HepG2 (cell line): ENCODE data around the gene SNX18. TPM values are rescaled to one million over a fixed set of nuclear protein-coding genes. Genes with fewer than 3 reads are reported as not detected.

Experiments used
- ATAC-seq: fragments of 200-7000 bp; cut with Tn5 transposase; 3 replicates; pipeline ENCODE4 v1.9.1; 2020; ENCODE audit warnings: mild to moderate bottlenecking, moderate library complexity
- BruUV-seq: library from RNA; stranded (reverse); fragments of 400-500 nt; replicated peaks from 2 replicates; lab custom pipeline; 2021; lab: Mats Ljungman, UMichigan
- CTCF ChIA-PET: fragments of 300-600 bp; formaldehyde crosslinking; extraction: SDS; loops from one replicate; lab custom pipeline; 2021; ENCODE audit warnings: low total read pairs, inconsistent platforms, low intra/inter-chr PET ratio; lab: Yijun Ruan, JAX
- POLR2A ChIA-PET: fragments of 350-600 bp; sonication (Branson Sonifier 250); formaldehyde crosslinking; loops from one replicate; lab custom pipeline; 2020; ENCODE audit warnings: antibody characterized with exemption, inconsistent platforms; lab: Yijun Ruan, JAX
- DNase-seq: peaks from one replicate; pipeline ENCODE4 v3.0.0-alpha.2; 2015; ENCODE audit warnings: low spot score
- FAIRE-seq: peaks from 3 replicates; lab custom pipeline; 2011; peaks lifted over from hg19 to GRCh38; lab: Jason Lieb, UNC
- H2AFZ ChIP-seq: one replicate; pipeline ENCODE4 v1.6.1; 2011; ENCODE audit warnings: low read length, inconsistent platforms
- H3K27ac ChIP-seq: fragments of 300-600 bp; 3 replicates; pipeline ENCODE4 v1.8.0; 2011; ENCODE audit warnings: mixed run types, mild to moderate bottlenecking, mixed read lengths, low read length, inconsistent platforms; ENCODE audit not compliant: insufficient read depth; ENCODE audit errors: extremely low read length
- H3K27me3 ChIP-seq, 2 experiments: fragments of 200-600 bp in 1 of 2; 2 replicates in 1 of 2; 3 replicates in 1 of 2; pipeline versions ENCODE4 v1.6.0 to v1.8.0; 2011; ENCODE audit warnings: low read length in 2 of 2, mild to moderate bottlenecking in 2 of 2, moderate library complexity in 2 of 2, inconsistent platforms in 1 of 2; ENCODE audit not compliant: insufficient read depth in 2 of 2, control insufficient read depth in 1 of 2
- H3K36me3 ChIP-seq, 2 experiments: fragments of 200-600 bp in 1 of 2; replicated peaks in 1 of 2; 2 replicates in 1 of 2; 3 replicates in 1 of 2; pipeline versions ENCODE4 v1.5.1 to v1.8.0; 2011; ENCODE audit warnings: low read length in 2 of 2, inconsistent platforms in 1 of 2; ENCODE audit not compliant: insufficient read depth in 2 of 2, control insufficient read depth in 1 of 2
- H3K4me1 ChIP-seq: 2 replicates; pipeline ENCODE4 v1.5.1; 2012; ENCODE audit warnings: low read length, inconsistent platforms; ENCODE audit not compliant: insufficient read depth
- H3K4me2 ChIP-seq: 2 replicates; pipeline ENCODE4 v1.6.0; 2011; ENCODE audit warnings: low read depth, low read length, inconsistent platforms
- H3K4me3 ChIP-seq, 3 experiments: fragments of 200-600 bp in 1 of 3; sonication (generic), shearing (Covaris generic) in 1 of 3; replicated peaks in 1 of 3; 2 replicates each; pipeline ENCODE4 v1.5.1; 2011 to 2016; ENCODE audit warnings: low read length in 3 of 3, inconsistent platforms in 2 of 3, low read depth in 2 of 3, mild to moderate bottlenecking in 2 of 3, control low read depth in 1 of 3, mixed read lengths in 1 of 3; ENCODE audit not compliant: insufficient read depth in 1 of 3
- H3K79me2 ChIP-seq: one replicate; pipeline ENCODE4 v1.6.1; 2011; ENCODE audit warnings: low read length, inconsistent platforms; ENCODE audit not compliant: insufficient read depth
- H3K9ac ChIP-seq: 2 replicates; pipeline ENCODE4 v1.6.0; 2011; ENCODE audit warnings: mild to moderate bottlenecking, low read depth, low read length, inconsistent platforms; ENCODE audit not compliant: insufficient read depth
- H3K9me3 ChIP-seq: 2 replicates; pipeline ENCODE4 v1.5.1; 2012; ENCODE audit warnings: mild to moderate bottlenecking, low read length
- H4K20me1 ChIP-seq: 2 replicates; pipeline ENCODE4 v1.6.0; 2011; ENCODE audit warnings: inconsistent platforms, mild to moderate bottlenecking, low read length, moderate library complexity; ENCODE audit not compliant: insufficient read depth
- ATF4 ChIP-seq, 2 experiments: fragments of 450-650 bp in 1 of 2; sonication (generic) in 1 of 2; formaldehyde crosslinking; IDR thresholded peaks; 2 replicates each; pipeline versions ENCODE4 v1.5.0 to v1.8.0; 2020 to 2022; ENCODE audit warnings: mild to moderate bottlenecking in 1 of 2, missing genetic modification reagents in 1 of 2
- CBX5 ChIP-seq: sonication (generic); formaldehyde crosslinking; IDR thresholded peaks from 2 replicates; pipeline ENCODE4 v1.4.0; 2020; ENCODE audit warnings: missing genetic modification reagents, borderline replicate concordance
- DPF2 ChIP-seq: sonication (generic); formaldehyde crosslinking; IDR thresholded peaks from 2 replicates; pipeline ENCODE4 v1.4.0; 2020; ENCODE audit warnings: mild to moderate bottlenecking, low read depth, missing genetic modification reagents, borderline replicate concordance
- KDM4B ChIP-seq: sonication (generic); formaldehyde crosslinking; IDR thresholded peaks from 2 replicates; pipeline ENCODE4 v1.4.0; 2020; ENCODE audit warnings: missing genetic modification reagents
- MXI1 ChIP-seq: IDR thresholded peaks from 3 replicates; pipeline ENCODE4 v1.6.1; 2012; ENCODE audit warnings: low read depth, low read length, inconsistent platforms, borderline replicate concordance
- NFRKB ChIP-seq: fragments of 450-650 bp; IDR thresholded peaks from 2 replicates; pipeline ENCODE4 v1.6.1; 2017
- NPAS2 ChIP-seq: sonication (generic); formaldehyde crosslinking; IDR thresholded peaks from 2 replicates; pipeline ENCODE4 v1.8.0; 2022; ENCODE audit warnings: mild to moderate bottlenecking, missing genetic modification reagents, borderline replicate concordance
- ONECUT2 ChIP-seq: sonication (generic); formaldehyde crosslinking; IDR thresholded peaks from 2 replicates; pipeline ENCODE4 v1.4.0; 2020; ENCODE audit warnings: missing genetic modification reagents
- PCBP1 ChIP-seq: fragments of 200-400 bp; formaldehyde crosslinking; IDR thresholded peaks from 2 replicates; pipeline ENCODE4 v1.6.1; 2017; ENCODE audit warnings: mild to moderate bottlenecking, low read depth, low read length, borderline replicate concordance
- PHF5A ChIP-seq: IDR thresholded peaks from one replicate; pipeline ENCODE4 v1.6.1; 2018; ENCODE audit warnings: low read depth, missing genetic modification reagents; ENCODE audit not compliant: unreplicated experiment
- SRSF4 ChIP-seq: fragments of 200-400 bp; formaldehyde crosslinking; IDR thresholded peaks from one replicate; pipeline ENCODE4 v1.6.1; 2018; ENCODE audit warnings: mild to moderate bottlenecking, low read depth, low read length, moderate library complexity; ENCODE audit not compliant: poor library complexity, severe bottlenecking
- SRSF9 ChIP-seq: fragments of 200-400 bp; formaldehyde crosslinking; IDR thresholded peaks from 2 replicates; pipeline ENCODE4 v1.6.1; 2018; ENCODE audit warnings: borderline replicate concordance, mild to moderate bottlenecking, low read depth, low read length; ENCODE audit not compliant: insufficient read depth, poor library complexity, severe bottlenecking
- TOPORS ChIP-seq: sonication (generic); formaldehyde crosslinking; IDR thresholded peaks from 2 replicates; pipeline ENCODE4 v1.8.0; 2023; ENCODE audit warnings: mild to moderate bottlenecking, missing genetic modification reagents
- ZBTB43 ChIP-seq: sonication (generic); formaldehyde crosslinking; conservative IDR thresholded peaks from 2 replicates; pipeline ENCODE4 v1.4.0; 2020; ENCODE audit warnings: missing genetic modification reagents
- ZNF446 ChIP-seq: sonication (generic); formaldehyde crosslinking; IDR thresholded peaks from 2 replicates; pipeline ENCODE4 v1.5.0; 2020; ENCODE audit warnings: mild to moderate bottlenecking, missing genetic modification reagents
- WGBS: methylation state at CpG from one replicate; pipeline ENCODE4 v1.1.6; 2017; ENCODE audit warnings: low lambda C conversion rate; 5-methylcytosine and 5-hydroxymethylcytosine counted together
- in situ Hi-C: cut with HindIII; loops from 2 replicates; pipeline ENCODE4 v1.10.0; 2017; ENCODE audit warnings: low pct_unique_long_range_greater_than_20kb; ENCODE audit not compliant: extremely low pct_ligation_motif_present
- intact Hi-C: fragments of 100-400 bp; cut with micrococcal nuclease; formaldehyde crosslinking; loops from one replicate; pipeline ENCODE4 v1.10.0; 2022; ENCODE audit not compliant: unreplicated experiment
- polyA plus RNA-seq, 8 experiments: library from polyadenylated mRNA; depleted of rRNA in 3 of 8; stranded (reverse) in 7 of 8; unstranded in 1 of 8; fragments of >200 nt; fragmentation: Illumina TruSeq in 4 of 8; extraction: Trizol in 4 of 8; gene quantifications; 2 replicates each; pipeline versions ENCODE4 v1.2.1 to v1.2.3, GENCODE V29; 2011 to 2016; ENCODE audit warnings: low read depth in 4 of 8, missing spikeins in 1 of 8, mixed read lengths in 1 of 8; ENCODE audit not compliant: insufficient read depth in 1 of 8
- total RNA-seq, 5 experiments: library from RNA; depleted of rRNA; stranded (reverse); fragments of >200 nt; fragmentation: Illumina TruSeq; extraction: Trizol; gene quantifications; 2 replicates each; pipeline ENCODE4 v1.2.3, GENCODE V29; 2016; ENCODE audit warnings: low read depth in 1 of 5

Gene SNX18
- total and polyA plus RNA-seq, 2 of the 13 experiments (the other 11 are each of a cell fraction or from before 2014, with no cell fraction given), result 2.3 to 6.2 TPM

- H4K20me1 ChIP-seq, result 0 out of 2 replicates have a peak, but pooled peaks cover 5% of the 10 kb centered on the region
- FAIRE-seq (no peak), ATAC-seq (no peak), DNase-seq (no peak)
- intact Hi-C loops (loop anchor here (10.0 kb wide), 1 partner anchor 104 kb away; no protein-coding TSS in a partner anchor), in situ Hi-C loops (loop anchor here (25.0 kb wide), 1 partner anchor 641 kb away; the partner anchor contains the start of genes CDC20B and GPX8)
- peak overlapping the region; percentile 48; the same call in 1 of the 2 replicates for H3K9ac ChIP-seq
- 59% methylated on average over 2 of the region's 2 CpGs for WGBS
- no peak for TF ChIP-seq MXI1
- TF ChIP-seq ZNF446 (CRISPR knock-in tag), result no peak
- TF ChIP-seq TOPORS (CRISPR knock-in tag), result no peak
- no peak for TF ChIP-seq ONECUT2
- TF ChIP-seq PHF5A (CRISPR knock-in tag), result no peak
- TF ChIP-seq DPF2 (CRISPR knock-in tag), result no peak
- no peak for TF ChIP-seq CBX5 (CRISPR knock-in tag)
- 0 out of 2 replicates have a peak, but pooled peaks have one; percentile 20 for TF ChIP-seq ZBTB43 (CRISPR knock-in tag)
- TF ChIP-seq SRSF9, result no peak
- TF ChIP-seq KDM4B, result no peak
- no peak for TF ChIP-seq NPAS2 (CRISPR knock-in tag)
- no peak for TF ChIP-seq PCBP1
- TF ChIP-seq SRSF4, result no peak
- TF ChIP-seq NFRKB, result no peak
- peak in 1 of 2 experiments; percentile 60; a peak in 2 of 4 replicates for TF ChIP-seq ATF4 (CRISPR knock-in tag; IDR thresholded peaks at IDR 0.05)
- ChIA-PET CTCF (no interaction called here), POLR2A (no interaction called here)
- peaks cover 41% of the 10 kb centered on the region for H3K4me1 ChIP-seq
- BruUV-seq, result no TSS peak
- H2AFZ ChIP-seq, result no peak overlapping the region
- peak overlapping the region; percentile 14 to 56 (median 18); a peak in 5 of 6 replicates for H3K4me3 ChIP-seq
- H3K9me3 ChIP-seq, result no peaks in the 10 kb centered on the region
- no peaks in the 10 kb centered on the region for H3K36me3 ChIP-seq
- no peaks in the 10 kb centered on the region for H3K27me3 ChIP-seq
- H3K27ac ChIP-seq, result no peak overlapping the region
- H3K4me2 ChIP-seq, result peak overlapping the region; percentile 82
- peaks cover 22% of the 10 kb centered on the region for H3K79me2 ChIP-seq
Measured at GRCh38 chr5:54520940-54521339, 3.4 kb downstream of the SNX18 start.
